SK-MEL-5 (cell line): ENCODE data around the gene CACNG4. TPM values are rescaled to one million over a fixed set of nuclear protein-coding genes. Genes with fewer than 3 reads are reported as not detected.
A peak's percentile ranks its signal among the peaks of the same experiment; 100 is the strongest.

Experiments used
- DNase-seq: peaks from one replicate; pipeline ENCODE4 v3.0.0-alpha.2; 2016; ENCODE audit warnings: low read depth, low spot score
- in situ Hi-C: cut with HindIII; loops from 2 replicates; pipeline ENCODE4 v1.10.0; 2016; ENCODE audit warnings: low sequenced_read_pairs, high pct_unique_total_duplicates, low pct_unique_long_range_greater_than_20kb
- total RNA-seq: library from RNA; depleted of rRNA; stranded (reverse); fragments of >200 nt; shearing (Covaris generic); gene quantifications from 2 replicates; pipeline ENCODE4 v1.2.3, GENCODE V29; 2014

CACNG4 gene
- total RNA-seq, 1 experiment from 2014 or later = not detected

- no peak for DNase-seq
- in situ Hi-C loops = no loop called here
Measured at GRCh38 chr17:66992911-66993442, 28.5 kb downstream of the CACNG4 start.

- DNase-seq = no peak
- in situ Hi-C loops = no loop called here
Measured at GRCh38 chr17:66994361-66994760, 29.9 kb downstream of the CACNG4 start.

- in situ Hi-C loops = no loop called here
Measured at GRCh38 chr17:66994930-66995535, 30.5 kb downstream of the CACNG4 start.

GRCh38 chr17:66995944-66996343 is 31.4 kb downstream of the CACNG4 start:
- in situ Hi-C loops = no loop called here

More at GRCh38 chr17:66994930-66995535, 30.5 kb downstream of the CACNG4 start:
- peak; percentile 72 for DNase-seq

DNA sequence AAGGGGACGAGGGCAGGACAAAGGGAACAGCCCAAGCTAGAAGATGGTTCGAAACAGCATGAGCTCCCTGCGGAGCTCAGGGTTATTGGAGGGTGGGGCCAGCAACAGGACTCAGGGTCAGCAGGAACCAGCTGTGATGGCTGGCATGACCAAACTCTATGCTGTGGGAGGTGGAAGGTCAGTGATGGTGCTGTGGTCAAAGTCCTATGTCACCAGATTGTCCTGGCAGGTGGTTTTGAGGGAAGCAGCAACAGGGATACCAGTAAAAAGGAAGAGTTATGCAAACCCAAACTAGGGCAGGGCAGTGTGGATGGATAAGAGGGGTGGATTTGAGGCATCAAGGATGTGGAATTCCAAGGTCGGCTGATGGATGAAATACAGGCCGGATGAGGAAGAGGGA is 32.4 kb downstream of the CACNG4 start:
- DNase-seq = no peak
- in situ Hi-C loops = no loop called here

More at GRCh38 chr17:66995944-66996343, 31.4 kb downstream of the CACNG4 start:
- no peak for DNase-seq

DNA sequence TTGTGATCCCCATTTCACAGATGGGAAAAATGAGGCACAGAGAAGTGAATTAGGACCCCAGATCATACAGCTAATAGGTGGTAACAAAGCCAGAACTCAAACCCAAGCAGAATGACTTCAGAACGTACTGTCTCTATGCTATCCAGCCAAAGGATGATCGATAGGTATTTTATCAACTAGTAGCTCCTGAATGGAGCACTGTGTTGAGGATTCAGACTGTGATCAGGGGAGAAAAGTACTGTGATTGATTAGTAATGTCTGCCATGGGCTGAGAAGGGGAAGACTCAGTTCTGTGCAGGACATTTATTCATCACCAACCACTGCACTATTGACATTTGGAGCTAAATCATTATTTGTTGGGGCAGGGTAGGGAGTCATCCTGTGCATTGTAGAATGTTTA is 38.7 kb downstream of the CACNG4 start:
- in situ Hi-C loops = no loop called here
- DNase-seq = no peak

DNA sequence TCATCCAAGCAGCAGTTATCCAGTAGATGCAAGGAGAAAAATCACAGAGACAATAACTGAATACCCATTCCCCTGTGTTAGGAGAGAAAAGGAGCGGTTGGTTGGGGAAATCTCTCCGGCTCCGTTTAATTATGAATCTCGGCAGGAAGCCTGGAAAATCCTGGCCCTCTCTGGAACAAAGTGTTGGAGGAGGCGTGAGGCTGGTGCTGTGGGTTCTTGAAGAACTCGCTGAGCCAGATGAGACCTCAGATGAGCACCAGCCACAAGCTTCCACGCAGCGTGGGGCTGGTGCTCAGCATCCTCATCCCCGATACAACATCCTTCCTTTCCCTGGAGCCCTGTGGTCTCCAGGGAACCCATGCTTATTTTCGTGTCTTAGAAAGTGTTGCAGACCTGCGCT is 39.7 kb downstream of the CACNG4 start:
- no peak for DNase-seq
- in situ Hi-C loops = no loop called here

DNA sequence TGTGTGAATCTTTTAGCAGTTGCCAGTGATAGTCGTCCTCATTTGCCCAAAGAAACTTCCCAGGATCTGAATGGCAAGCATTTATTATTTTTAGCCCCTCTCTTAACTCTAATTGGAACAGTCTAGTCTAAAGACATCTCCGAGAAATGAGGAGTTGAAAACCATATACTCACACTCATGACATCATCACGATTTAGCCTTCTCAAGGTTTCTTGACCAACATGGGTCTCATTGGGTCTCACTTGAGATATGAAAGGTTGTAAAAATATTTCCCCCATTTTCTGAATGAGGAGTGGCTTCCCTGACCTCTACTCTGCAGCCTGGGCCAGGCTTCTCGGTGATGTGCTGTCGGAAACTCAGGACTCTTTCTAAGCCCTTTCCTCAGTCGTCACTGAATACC is 42.8 kb downstream of the CACNG4 start:
- no peak for DNase-seq
- in situ Hi-C loops = no loop called here

- DNase-seq = no peak
- in situ Hi-C loops = no loop called here
Measured at GRCh38 chr17:67008101-67008500, 43.6 kb downstream of the CACNG4 start.

DNA sequence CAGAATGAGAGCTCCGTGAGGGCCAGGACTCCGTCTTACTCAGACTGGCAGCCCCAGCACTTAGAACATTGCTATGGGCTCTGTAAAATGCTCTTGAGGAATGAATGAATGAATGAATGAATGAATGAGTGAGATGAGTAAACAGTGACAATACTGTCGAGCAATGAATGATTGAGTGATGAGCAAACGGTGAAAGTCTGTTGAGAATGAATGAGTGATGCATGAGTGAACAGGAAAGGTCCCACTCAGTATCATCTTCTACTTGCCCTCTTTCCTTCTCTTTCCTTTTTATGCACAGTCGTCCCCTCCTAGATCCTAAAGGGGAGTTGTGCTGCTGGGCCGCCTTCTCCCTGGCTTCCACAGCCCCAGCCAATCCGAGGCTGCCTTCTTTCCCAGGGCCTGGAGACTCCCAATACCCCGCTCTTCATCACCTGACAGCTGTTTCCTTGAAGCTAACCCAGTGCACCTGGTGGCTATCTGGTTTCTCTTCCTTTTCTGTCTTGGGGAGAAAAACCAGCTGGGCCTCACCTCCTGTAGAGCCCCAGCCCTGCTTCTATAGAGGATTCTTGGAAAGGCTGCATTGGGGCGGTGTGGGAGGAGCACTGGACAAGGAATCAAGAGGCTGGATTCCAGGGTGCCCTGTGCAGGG is 47.1 kb downstream of the CACNG4 start:
- no peak for DNase-seq
- in situ Hi-C loops = no loop called here

DNA sequence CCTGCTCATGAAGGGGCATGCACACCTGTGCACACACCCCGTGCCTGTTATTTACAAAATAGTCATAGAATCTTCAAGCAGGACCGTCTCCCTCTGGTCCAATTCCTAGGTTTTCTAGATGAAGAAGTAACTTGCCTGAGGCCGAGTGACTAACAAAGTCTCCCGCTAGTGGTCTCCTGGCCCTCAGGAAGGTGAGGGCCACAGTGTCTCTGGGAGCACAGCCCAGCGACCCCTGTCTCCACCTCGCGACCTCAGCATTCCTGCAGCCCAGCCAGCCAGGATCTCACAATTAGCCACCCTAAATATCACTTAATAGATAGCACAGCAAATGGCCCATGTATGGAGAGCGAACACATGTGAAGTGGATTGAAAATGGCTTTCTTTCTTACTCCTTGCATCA is 49.4 kb downstream of the CACNG4 start:
- DNase-seq = no peak

GRCh38 chr17:67015001-67015400 is 50.5 kb downstream of the CACNG4 start:
- no peak for DNase-seq
- in situ Hi-C loops = no loop called here

More for the DNA sequence above, 49.4 kb downstream of the CACNG4 start:
- in situ Hi-C loops = no loop called here

DNA sequence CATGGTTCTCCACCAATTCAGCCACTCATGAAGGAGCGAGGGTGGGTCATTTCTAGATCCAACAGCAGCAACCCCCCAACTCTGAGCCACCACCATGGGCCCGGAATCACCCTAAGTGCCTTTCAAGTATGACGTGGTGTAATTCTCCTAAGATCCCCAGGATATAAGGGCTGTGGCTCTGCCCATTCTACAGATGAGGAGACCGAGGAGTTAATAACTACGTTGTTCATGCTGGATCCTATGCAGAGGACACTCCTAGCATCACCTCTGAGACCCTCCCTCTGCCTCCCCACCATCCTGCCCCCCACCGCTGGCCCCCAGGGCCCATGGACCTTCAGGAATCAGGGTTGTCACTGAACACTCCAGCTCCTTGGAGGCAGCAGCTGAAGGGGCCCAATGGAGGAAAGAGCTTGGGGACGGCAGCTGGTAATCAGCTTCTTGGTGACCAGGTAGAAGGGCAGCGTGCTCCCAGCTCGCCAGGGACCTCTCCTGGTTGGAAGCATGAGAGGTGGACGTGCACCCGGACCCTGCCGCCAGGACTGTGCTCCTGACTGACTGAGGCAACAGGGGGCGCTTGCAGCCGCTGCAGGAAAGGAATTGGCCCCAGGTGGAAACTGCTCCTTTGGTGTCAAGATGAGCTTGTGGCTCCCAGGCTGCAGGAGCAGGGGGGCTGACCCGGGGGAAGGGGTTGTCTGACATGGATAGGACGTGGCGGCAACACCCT is 51.7 kb downstream of the CACNG4 start:
- in situ Hi-C loops = no loop called here
- DNase-seq = peak; percentile 26

DNA sequence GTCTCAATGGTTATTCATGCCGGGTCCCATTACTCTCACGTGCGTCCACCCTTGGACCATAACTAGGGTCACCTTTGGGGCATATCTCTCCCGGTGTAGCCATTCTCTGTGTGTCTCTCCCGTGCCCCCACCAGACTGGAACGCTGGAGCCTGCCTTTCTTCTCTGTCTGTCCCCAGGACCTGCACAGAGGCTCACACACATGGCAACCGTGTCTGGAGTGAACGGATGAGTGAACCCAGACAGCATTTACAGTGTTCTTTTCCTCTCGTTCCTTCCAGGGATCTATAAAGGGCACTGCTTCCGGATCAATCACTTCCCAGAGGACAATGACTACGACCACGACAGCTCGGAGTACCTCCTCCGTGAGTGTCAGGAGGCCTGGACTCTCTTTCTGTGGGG is 53.4 kb downstream of the CACNG4 start:
- DNase-seq = no peak
- in situ Hi-C loops = no loop called here

- in situ Hi-C loops = no loop called here
- DNase-seq = no peak
Measured at GRCh38 chr17:67018471-67019434, 54.2 kb downstream of the CACNG4 start.

DNA sequence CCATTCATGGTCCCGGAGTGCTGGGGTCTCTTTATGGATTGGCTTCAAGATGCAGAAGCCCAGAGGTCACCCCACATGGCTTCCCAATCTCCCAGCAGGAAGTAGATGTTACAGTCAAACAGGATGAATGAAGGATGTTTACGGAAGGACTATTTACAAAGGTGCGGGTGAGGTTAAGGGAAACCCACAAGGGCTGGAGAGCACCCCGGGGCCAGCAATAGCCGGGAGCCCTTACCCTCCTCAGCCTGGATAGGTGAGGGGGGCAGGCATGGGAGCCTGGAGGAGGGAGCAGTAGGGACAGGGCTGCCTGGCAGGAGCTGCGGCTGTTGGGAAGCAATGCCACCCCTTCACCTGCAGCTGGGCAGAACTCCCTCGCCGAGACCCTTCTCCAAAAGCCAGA is 55.3 kb downstream of the CACNG4 start:
- in situ Hi-C loops = no loop called here
- no peak for DNase-seq

- DNase-seq = no peak
- in situ Hi-C loops = no loop called here
Measured at GRCh38 chr17:67020293-67020766, 55.8 kb downstream of the CACNG4 start.
